ENCODE data around the gene STYK1.

Gene STYK1

DNA sequence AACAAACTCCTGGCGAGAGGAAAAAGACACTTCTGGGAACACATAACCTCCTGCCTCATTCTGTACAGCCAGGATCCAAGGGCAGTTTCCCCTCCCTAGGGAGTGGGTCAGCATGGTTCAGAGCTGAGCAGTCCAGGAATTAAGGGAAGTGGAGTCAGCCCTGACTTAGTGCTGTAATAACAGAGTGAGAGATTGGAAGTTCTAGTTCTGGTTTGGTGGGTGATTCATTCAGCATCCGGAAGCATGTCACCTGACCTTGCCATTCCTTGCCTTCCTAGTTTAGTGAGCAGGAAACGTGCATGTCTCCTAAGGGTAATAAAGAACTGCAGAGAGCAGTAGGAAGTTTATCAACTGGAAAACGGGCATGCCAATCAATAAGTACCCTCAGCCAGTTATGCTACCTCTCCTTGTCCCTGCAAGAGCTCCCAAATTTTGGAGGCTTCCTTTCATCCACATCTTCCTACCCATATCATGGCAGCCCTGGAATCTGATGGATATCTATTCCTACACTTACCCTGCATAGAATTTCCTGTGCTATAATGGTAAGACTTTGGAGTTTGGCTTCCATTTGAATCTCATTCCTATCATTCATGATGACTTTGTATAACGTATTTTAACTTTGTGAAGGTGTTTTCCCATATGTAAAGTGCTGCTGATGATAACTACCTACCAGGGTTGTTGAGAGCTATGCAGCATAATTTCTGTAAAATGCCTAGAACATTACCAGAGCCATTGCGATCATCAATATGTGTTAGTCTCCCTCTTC, 31.9 kb downstream of the STYK1 start:
- H3K4me3 ChIP-seq (ENCODE audit: low read length), result no peak overlapping the region
- TF ChIP-seq CTCF (conservative IDR thresholded peaks at IDR 0.05; ENCODE audit: low read depth, low read length), result no peak
- DNase-seq (ENCODE audit: low read depth), result no peak

- DNase-seq (ENCODE audit: low read depth), result no peak
Measured at GRCh38 chr12:10638728-10639127, 35.1 kb downstream of the STYK1 start.

DNA sequence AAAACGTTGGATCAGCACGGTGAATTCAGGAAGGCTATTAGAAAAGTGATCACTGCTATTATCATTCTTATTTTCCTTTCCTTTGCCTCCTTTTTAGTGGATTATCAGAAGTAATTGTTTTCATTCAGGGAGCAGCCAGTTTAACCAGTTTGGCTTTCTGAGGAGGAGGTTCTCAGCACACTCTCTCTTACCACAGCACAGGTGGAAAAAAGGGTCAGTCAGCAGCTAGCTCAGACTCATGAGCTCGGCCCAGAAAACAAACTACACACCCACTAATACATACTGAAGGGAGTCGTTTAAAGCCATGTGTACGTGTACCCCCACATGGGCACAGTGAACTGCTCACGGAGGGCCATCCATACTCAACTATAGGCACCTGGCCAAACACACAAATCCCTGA, 37.2 kb downstream of the STYK1 start:
- no peak for TF ChIP-seq CTCF (conservative IDR thresholded peaks at IDR 0.05; ENCODE audit: low read depth, low read length)
- no peak overlapping the region for H3K4me3 ChIP-seq (ENCODE audit: low read length)
- DNase-seq (ENCODE audit: low read depth), result no peak

More at GRCh38 chr12:10638728-10639127, 35.1 kb downstream of the STYK1 start:
- no peak overlapping the region for H3K4me3 ChIP-seq (ENCODE audit: low read length)
- no peak for TF ChIP-seq CTCF (conservative IDR thresholded peaks at IDR 0.05; ENCODE audit: low read depth, low read length)

DNA sequence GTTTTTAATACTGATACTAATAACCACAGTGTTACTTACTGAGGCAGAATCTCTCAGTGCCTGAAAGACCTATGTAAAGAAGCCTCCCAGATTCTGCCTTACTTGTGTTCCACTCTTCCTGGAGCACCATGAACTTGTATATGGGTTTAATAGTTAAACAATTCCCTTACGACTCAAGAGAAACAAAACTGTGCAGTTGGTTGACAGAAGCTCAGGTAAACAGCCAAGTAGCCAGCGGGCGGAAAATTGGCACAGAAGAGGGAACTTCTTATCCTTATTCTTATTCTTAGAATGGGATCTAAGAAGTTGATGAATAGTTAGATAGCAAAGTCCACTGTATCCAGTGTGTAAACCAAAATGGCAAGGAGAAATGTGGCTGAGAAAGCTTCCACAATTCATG, 37.7 kb downstream of the STYK1 start:
- no peak overlapping the region for H3K4me3 ChIP-seq (ENCODE audit: low read length)
- no peak for TF ChIP-seq CTCF (conservative IDR thresholded peaks at IDR 0.05; ENCODE audit: low read depth, low read length)
- no peak for DNase-seq (ENCODE audit: low read depth)

- no peak for TF ChIP-seq CTCF (conservative IDR thresholded peaks at IDR 0.05; ENCODE audit: low read depth, low read length)
- no peak for DNase-seq (ENCODE audit: low read depth)
- H3K4me3 ChIP-seq (ENCODE audit: low read length), result no peak overlapping the region
Measured at GRCh38 chr12:10635306-10635705, 38.5 kb downstream of the STYK1 start.

DNA sequence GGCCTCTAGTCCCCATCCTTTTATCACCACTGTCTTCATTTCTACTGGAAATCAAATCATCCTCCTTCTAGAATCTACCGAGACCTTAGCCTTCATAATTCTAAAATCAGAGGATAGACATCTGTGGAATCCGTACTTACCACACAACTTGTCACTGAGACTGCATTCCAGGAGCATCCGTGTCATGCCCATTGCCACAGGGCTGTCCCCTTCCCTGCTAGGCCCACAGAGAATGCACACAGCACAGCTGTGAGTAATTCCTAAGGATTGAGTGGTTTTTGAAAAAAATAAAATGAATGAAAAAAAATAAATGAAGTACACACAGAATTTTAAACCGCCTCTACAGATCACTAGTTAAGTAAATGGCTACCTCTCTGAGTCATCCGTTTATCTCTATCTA, 39.4 kb downstream of the STYK1 start:
- DNase-seq (ENCODE audit: low read depth), result no peak
- H3K4me3 ChIP-seq (ENCODE audit: low read length), result no peak overlapping the region
- TF ChIP-seq CTCF (conservative IDR thresholded peaks at IDR 0.05; ENCODE audit: low read depth, low read length), result no peak

GRCh38 chr12:10633541-10633940, 40.3 kb downstream of the STYK1 start:
- no peak for TF ChIP-seq CTCF (conservative IDR thresholded peaks at IDR 0.05; ENCODE audit: low read depth, low read length)
- H3K4me3 ChIP-seq (ENCODE audit: low read length), result no peak overlapping the region
- DNase-seq (ENCODE audit: low read depth), result no peak

Data from retinal pigment epithelial cell (primary cell).